ENCODE data around the gene KLF12.

The KLF12 gene

DNA sequence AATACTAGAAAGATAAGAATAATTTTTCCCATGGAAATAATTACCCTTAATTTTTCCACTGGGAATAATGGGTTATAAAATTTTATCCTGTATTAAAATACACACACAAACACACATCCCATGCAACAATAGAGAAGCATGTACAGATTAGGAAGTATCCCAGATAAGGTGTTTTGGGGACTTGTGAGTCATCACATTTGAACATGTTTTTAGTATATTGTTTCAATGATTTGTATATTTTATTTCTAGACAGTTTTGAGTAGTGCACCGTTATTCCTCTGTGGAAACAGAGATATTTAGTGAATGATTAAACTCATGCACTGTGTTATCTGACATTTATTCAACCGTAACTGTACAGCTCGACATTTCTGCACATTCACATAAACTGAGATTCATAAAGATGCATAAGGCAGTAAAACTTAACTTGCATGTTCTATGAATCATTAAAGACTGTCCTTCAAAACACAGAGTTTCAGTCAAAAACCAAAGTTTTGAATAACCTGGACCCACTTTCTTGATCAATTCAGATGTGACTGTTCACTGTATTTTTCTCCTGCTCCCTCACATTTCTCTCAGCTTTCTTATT is 30.1 kb downstream of the KLF12 start:
- DNase-seq (ENCODE audit: low read depth, low spot score), result no peak

DNA sequence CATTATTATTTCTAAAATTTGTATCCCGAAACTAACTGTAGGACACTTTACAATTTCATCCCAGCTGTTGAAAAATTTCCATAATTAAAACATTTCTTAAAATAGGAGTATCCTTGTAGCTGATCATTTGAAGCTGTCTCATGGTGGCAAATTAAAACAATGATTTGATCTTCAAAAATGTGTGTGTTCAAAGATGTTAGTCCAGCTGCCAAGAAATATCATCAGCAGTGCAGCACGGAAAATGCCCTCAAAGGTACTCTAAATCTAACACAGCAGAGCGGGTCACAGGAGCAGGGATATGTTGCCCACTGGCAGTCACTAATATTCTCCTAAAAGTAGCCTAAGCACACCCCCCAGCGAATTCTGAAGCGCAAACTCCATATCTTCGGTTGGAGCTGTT is 31.0 kb downstream of the KLF12 start:
- DNase-seq (ENCODE audit: low read depth, low spot score), result no peak

DNA sequence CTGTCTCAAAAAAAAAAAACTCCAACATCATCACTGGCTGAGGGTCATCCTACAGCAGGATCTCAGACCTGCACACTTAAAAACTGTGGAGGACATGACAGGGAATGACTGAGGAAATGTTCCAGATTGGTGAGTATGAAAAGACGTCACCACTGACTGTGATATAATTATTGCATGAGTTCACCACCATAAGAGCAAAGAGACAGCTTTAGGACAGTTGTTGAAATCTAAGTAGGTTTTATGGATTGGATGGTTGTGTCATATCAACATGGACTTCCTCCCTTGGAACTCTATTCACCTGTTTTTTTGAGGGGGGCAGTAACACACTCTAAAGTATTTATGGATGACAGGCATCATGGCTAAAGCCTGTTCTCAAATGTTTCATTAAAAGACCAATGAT is 31.5 kb downstream of the KLF12 start:
- DNase-seq (ENCODE audit: low read depth, low spot score), result no peak

DNA sequence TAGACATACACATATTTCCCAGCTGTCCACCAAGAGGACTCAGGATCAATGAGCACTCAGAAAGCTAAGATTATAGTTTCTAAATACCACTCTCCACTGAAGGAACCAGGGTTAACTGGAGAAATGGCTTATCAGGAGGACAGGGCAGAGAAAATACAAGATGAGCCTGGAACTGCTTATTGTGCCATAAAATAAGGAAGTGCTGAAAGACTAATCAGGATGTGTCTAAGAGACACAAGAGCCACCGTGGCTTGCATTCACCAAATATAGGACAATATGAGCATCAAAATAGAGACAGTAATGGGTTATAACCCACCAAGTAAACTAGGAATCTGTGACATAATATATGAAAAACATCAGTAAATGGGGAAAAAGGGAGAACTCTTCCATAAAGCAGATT is 32.8 kb downstream of the KLF12 start:
- DNase-seq (ENCODE audit: low read depth, low spot score), result no peak

DNA sequence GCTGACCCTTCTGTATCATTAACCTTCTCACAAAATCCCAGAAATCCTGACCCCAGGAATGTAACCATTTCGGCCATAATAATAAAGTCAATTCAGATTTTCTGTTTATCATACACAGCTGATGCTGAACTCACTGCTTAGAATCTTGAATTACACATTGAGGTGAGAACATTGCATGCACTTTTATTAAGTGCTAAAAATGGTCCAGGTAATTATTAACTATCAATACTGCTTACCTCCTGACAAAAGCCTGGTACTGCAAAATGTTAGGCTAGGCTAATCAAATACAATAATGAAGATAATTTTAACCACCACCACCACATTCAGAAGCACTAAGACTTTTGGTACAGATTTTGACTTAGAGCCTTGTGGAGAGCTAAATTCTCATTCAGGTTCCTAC is 36.1 kb downstream of the KLF12 start:
- no peak for DNase-seq (ENCODE audit: low read depth, low spot score)

DNA sequence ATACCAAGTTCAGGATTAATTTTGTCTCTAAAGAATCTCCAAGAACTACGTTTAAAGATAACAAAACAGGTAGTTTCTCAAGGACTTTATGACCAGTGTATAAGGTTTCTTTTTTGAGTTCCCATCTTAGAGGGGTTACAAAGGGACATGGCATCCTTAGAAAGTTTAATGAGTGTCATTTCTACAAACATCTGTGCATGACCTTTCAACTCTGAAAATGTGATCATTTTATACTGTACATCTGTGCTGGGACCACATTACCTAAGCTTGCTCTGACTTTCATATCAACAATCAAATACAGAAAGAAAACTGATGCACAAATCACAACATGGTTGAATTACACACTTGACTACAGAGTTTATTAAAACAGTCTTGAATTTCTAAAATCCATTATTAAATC is 37.1 kb downstream of the KLF12 start:
- no peak for DNase-seq (ENCODE audit: low read depth, low spot score)

DNA sequence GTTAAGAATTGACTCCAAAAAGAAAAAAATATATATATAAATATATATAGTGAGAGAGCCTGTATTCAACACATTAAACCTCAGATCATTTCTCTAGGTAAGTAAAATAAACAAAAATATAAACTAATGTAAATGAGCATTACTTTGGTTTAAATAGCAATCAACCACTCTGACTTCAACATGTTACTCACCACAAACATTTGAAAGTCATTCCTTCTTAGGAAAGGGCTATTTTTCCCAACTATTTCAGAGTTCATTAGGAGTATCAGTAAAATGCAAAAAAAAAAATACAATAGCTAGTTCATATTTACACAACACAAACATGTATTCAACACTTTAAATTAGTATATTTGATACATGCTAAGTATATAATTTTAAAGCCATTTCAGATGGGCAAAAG is 40.5 kb downstream of the KLF12 start:
- DNase-seq (ENCODE audit: low read depth, low spot score), result no peak

DNA sequence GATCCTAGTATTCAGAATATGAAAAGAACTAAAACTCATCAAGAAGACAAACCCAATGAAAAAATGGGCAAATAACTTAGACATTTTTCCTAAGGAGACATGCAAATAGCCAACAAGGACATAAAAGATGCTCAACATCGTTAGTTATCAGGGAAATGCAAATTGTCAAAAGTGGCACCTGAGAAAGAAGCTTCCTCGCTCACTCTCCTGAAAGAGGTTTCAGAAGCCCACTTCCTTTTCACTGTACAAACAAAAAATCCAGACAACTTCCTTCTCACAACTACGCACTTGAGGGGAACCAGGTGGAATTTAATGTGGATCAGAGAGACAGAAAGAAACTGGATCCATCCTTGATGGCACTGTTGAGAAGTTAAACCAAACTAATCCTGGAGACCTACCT is 41.5 kb downstream of the KLF12 start:
- no peak for DNase-seq (ENCODE audit: low read depth, low spot score)

DNA sequence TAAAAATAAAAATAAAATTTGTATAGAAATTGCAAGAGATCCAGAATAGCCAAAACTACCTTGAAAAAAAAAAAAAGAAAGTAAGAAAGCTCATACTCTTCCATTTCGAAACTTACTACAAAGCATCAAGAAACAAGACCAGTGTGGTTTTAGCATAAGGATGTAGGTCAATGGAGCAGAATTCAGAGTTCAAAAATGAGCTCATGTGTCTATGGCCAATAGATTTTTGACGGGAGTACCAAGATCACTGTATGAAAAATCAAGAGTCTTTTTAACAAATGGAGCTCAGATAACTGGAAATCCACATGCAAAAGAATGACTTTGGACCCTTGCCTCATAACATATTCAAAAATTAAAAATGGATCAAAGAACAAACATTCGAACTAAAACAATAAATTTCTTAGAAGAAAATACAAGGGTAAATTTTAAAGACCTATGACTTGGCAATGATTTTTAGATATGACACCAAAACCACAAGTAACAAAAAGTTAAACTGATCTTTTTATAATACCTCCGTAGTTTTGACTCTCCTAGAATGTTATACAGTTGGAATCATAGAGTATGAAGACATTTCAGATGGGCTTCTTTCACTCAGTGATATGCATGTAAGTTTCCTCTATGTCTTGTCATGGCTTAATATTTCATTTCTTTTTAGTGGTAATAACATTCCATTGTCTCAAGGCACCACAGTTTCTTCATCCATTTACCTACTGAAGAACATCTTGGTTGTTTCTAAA is 43.2 kb downstream of the KLF12 start:
- DNase-seq (ENCODE audit: low read depth, low spot score), result no peak

DNA sequence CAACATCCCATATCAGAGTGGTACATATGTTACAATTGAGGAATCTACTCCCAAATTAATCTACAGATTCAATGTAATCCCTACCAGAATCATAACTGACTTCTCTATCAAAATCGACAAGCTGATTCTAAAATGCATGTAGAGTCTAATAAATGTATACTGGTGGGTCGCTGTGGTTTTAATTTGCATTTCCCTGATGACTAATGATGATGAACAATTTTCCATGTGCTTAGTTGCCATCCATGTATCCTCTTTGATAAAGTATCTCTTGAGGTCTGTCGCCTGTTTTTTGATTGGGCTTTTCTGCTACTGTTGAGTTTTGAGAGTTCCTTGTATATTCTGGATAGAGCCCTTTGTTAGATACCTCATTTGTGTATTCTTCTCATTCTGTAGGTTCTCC is 43.8 kb downstream of the KLF12 start:
- DNase-seq (ENCODE audit: low read depth, low spot score), result no peak

DNA sequence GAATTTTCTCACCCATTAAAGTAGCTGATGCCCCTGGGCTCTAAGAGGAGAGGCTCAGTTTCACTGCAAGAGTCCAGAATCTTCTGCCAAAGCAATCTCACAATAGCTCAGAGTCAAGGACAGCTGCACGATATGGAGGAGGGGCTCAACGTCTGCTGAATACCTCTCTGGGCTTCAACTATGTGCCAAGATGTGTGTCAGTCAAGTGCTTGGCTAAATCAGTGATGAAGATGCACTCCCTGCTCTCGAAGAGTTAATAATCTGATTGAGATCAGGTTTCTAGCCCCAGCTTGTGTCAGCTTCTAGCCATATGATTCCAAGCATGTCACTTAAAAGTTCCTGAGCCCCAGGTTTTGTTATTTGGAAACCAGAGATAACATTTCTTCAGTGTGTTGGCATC is 46.8 kb downstream of the KLF12 start:
- no peak for DNase-seq (ENCODE audit: low read depth, low spot score)
